RWPE2 (cell line): ENCODE results near the gene NIPAL4.
A peak's percentile ranks its signal among the peaks of the same experiment; 100 is the strongest.

Experiments
- ATAC-seq: fragments of 200-7000 bp; cut with Tn5 transposase; 3 replicates; pipeline ENCODE4 v1.9.1; 2021; ENCODE audit warnings: low read depth
- DNase-seq: peaks from one replicate; pipeline ENCODE4 v3.0.0-alpha.2; 2020; ENCODE audit warnings: low spot score
- H3K27ac ChIP-seq: fragments of 450-650 bp; 2 replicates; pipeline ENCODE4 v1.5.1; 2017; ENCODE audit warnings: mild to moderate bottlenecking; ENCODE audit not compliant: poor library complexity, severe bottlenecking
- H3K27me3 ChIP-seq: fragments of 250-450 bp; sonication (Bioruptor Pico); 2 replicates; pipeline ENCODE4 v1.5.1; 2021; ENCODE audit warnings: mild to moderate bottlenecking, moderate library complexity; ENCODE audit not compliant: insufficient read depth, poor library complexity, severe bottlenecking
- H3K36me3 ChIP-seq: fragments of 250-450 bp; sonication (Bioruptor Pico); 2 replicates; pipeline ENCODE4 v1.5.1; 2020; ENCODE audit warnings: low read depth, mild to moderate bottlenecking, moderate library complexity
- H3K4me1 ChIP-seq: fragments of 250-450 bp; sonication (Bioruptor Pico); 2 replicates; pipeline ENCODE4 v1.5.1; 2021; ENCODE audit warnings: mild to moderate bottlenecking, moderate library complexity; ENCODE audit not compliant: insufficient read depth, poor library complexity, severe bottlenecking
- H3K4me3 ChIP-seq: fragments of 250-450 bp; sonication (Bioruptor Pico); 2 replicates; pipeline ENCODE4 v1.5.1; 2021; ENCODE audit warnings: mild to moderate bottlenecking, moderate library complexity; ENCODE audit not compliant: severe bottlenecking
- H3K9me3 ChIP-seq: fragments of 250-450 bp; sonication (Bioruptor Pico); 2 replicates; pipeline ENCODE4 v1.5.1; 2021; ENCODE audit warnings: mild to moderate bottlenecking, moderate library complexity; ENCODE audit not compliant: severe bottlenecking
- CTCF ChIP-seq: fragments of 450-650 bp; IDR thresholded peaks from one replicate; pipeline ENCODE4 v1.5.1; 2017; ENCODE audit warnings: mild to moderate bottlenecking, moderate library complexity; ENCODE audit not compliant: poor library complexity, severe bottlenecking

The NIPAL4 gene

DNA sequence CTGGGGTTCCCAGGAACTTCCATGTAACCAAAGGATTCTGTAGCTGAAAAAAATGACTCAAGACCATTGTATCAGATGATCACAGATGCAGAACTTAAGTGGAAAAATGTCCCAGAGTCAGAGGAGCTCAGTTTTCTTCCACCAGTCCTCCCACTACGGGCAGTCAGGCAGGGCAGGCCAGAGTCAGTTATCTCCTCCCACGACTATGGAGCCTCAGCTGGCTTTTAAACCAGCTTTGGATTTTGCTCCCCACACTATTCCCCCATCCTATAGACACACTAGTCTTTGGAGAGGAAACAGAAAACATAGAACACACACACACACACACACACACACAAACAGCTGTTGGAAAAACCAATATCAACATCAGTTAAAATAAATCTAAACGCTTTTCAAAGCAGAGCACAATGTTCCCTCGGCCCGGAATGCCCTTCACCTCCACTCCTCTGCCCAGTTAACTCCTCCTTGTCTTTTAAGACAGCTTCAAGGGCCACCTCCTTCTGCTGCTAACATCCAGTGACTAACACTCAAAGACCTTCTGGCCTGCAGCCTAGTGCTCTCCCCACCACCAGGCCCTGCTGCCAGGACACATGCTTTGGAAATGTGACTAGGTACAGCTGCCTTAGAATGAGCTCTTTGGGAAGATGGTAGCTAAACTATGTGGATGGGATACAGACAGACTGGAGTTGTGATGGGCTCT lies 56.8 kb downstream of the NIPAL4 start:
- H3K36me3 ChIP-seq = 0 out of 2 replicates have a peak, but pooled peaks cover 3% of the 10 kb centered on the region
- ATAC-seq (peak; percentile 59), DNase-seq (no peak)
- peaks cover 16% of the 10 kb centered on the region for H3K4me1 ChIP-seq
- no peaks in the 10 kb centered on the region for H3K9me3 ChIP-seq
- TF ChIP-seq CTCF = no peak
- no peaks in the 10 kb centered on the region for H3K27me3 ChIP-seq
- H3K4me3 ChIP-seq = no peak overlapping the region
- H3K27ac ChIP-seq = no peak overlapping the region

- DNase-seq (no peak), ATAC-seq (no peak)
- peaks cover 10% of the 10 kb centered on the region for H3K4me1 ChIP-seq
- H3K36me3 ChIP-seq = 0 out of 2 replicates have a peak, but pooled peaks cover 3% of the 10 kb centered on the region
- no peak for TF ChIP-seq CTCF
- no peaks in the 10 kb centered on the region for H3K9me3 ChIP-seq
- H3K27ac ChIP-seq = no peak overlapping the region
- no peak overlapping the region for H3K4me3 ChIP-seq
- H3K27me3 ChIP-seq = no peaks in the 10 kb centered on the region
Measured at GRCh38 chr5:157518963-157519362, 59.0 kb downstream of the NIPAL4 start.

DNA sequence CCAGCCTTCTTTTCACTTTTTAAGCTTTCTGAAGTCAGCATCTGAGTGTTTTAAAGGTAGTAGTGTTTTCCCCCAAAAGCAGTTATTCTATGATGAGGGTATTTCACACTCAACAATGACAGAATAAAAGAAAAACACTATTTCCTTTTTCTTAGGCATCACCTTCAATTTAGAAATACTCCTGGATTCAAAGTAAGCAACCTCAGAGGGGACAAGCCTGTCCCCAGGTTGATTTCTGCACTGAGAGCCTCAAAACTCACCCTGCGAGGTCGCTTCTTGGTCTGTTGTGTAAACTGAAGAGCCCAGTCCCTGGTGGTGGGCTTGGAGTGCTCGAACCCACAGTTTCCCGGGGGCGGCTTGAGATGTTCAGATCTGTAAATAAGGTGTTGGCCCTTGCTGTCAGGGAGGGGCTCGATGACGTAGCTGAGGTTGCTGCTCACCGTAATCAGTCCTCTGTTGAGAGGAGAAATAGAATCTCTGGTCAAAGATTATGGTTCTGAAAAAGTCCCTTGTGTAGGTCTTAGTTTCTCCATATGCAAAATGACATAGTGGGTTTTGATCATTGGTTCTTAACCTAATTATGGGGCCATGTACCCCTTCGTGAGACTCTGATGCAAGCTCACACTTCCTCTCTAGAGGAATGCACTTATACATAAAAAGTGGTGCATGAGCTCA lies 59.7 kb downstream of the NIPAL4 start:
- peaks cover 10% of the 10 kb centered on the region for H3K4me1 ChIP-seq
- TF ChIP-seq CTCF = no peak
- no peak for ATAC-seq
- H3K9me3 ChIP-seq = no peaks in the 10 kb centered on the region
- no peak overlapping the region for H3K27ac ChIP-seq
- no peak for DNase-seq
- H3K36me3 ChIP-seq = 0 out of 2 replicates have a peak, but pooled peaks cover 3% of the 10 kb centered on the region
- no peak overlapping the region for H3K4me3 ChIP-seq
- no peaks in the 10 kb centered on the region for H3K27me3 ChIP-seq

- Histone ChIP-seq H3K4me1 (peaks cover 10% of the 10 kb centered on the region), H3K36me3 (0 out of 2 replicates have a peak, but pooled peaks cover 3% of the 10 kb centered on the region), H3K4me3 (no peak overlapping the region), H3K27me3 (no peaks in the 10 kb centered on the region), H3K9me3 (no peaks in the 10 kb centered on the region), H3K27ac (no peak overlapping the region)
- ATAC-seq (no peak), DNase-seq (no peak)
- no peak for TF ChIP-seq CTCF
Measured at GRCh38 chr5:157520911-157521703, 61.1 kb downstream of the NIPAL4 start.
